ENCODE measurements around the gene TICRR. TPM values are rescaled to one million over a fixed set of nuclear protein-coding genes. Genes with fewer than 3 reads are reported as not detected.

The TICRR gene
- total and polyA plus RNA-seq, 2 of the 13 experiments (the other 11 are each of a cell fraction or from before 2014, with no cell fraction given): 4.1 to 14.3 TPM

DNA sequence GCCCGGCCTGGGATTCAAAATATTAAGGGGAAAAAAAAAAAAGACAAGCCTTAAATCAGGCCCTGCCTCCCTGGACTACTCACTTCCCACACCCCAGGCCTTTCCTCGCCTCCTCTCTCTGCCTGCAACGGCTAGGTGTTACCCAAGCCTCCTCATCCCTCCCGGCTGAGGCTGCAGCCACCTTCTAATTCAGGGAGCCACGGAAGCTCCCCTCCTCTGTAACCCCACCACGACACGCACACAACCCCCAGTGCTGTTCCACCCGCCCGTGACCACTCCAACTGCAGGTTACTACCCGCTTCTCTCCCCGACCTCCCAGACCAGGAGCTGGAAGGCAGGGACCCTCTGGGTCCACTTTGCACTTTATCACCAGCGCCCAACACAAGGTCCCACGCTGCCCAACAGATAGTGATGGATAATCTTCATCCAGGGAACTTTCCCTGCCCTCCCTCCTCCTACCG is 79.1 kb downstream of the TICRR start:
- Histone ChIP-seq H3K79me2 (ENCODE audit: insufficient read depth, low read length) (no peaks in the 10 kb centered on the region), H4K20me1 (ENCODE audit: insufficient read depth, low read length) (no peaks in the 10 kb centered on the region), H2AFZ (ENCODE audit: low read length) (no peak overlapping the region), H3K27ac (ENCODE audit: extremely low read length, insufficient read depth, low read length) (no peak overlapping the region), H3K36me3 (replicated peaks in 1 of 2; ENCODE audit: control insufficient read depth in 1 of 2, insufficient read depth in 2 of 2, low read length in 2 of 2) (no peaks in the 10 kb centered on the region; a peak in 1 of 5 replicates), H3K4me2 (ENCODE audit: low read depth, low read length) (peak overlapping the region; percentile 100), H3K4me1 (ENCODE audit: insufficient read depth, low read length) (peaks cover 31% of the 10 kb centered on the region), H3K4me3 (replicated peaks in 1 of 3; ENCODE audit: insufficient read depth in 1 of 3, low read depth in 2 of 3, low read length in 3 of 3) (peak overlapping the region; percentile 66 to 97 (median 85)), H3K27me3 (ENCODE audit: control insufficient read depth in 1 of 2, insufficient read depth in 2 of 2, low read length in 2 of 2) (peaks cover 0 to 2% of the 10 kb centered on the region in 2 experiments; a peak in 1 of 5 replicates), H3K9me3 (ENCODE audit: low read length) (no peaks in the 10 kb centered on the region), H3K9ac (ENCODE audit: insufficient read depth, low read depth, low read length) (peak overlapping the region; percentile 60)
- intact Hi-C loops (cut with micrococcal nuclease; ENCODE audit: unreplicated experiment): no loop called here
- no TSS peak for BruUV-seq (replicated peaks)
- CTCF ChIA-PET (ENCODE audit: low intra/inter-chr PET ratio, low total read pairs): no interaction called here
- DNase-seq (ENCODE audit: low spot score): no peak
- POLR2A ChIA-PET: interaction anchor here (1.0 kb wide), 1 partner anchor 11 kb away, joined by 3 read pairs; no protein-coding TSS in a partner anchor
- peak; percentile 27 for ATAC-seq
- in situ Hi-C loops (cut with HindIII; ENCODE audit: extremely low pct_ligation_motif_present, low pct_unique_long_range_greater_than_20kb): no loop called here
- no peak for FAIRE-seq
- TF ChIP-seq NR3C1 (CRISPR knock-in tag; IDR thresholded peaks at IDR 0.05) (no peak), STAG1 (CRISPR knock-in tag; IDR thresholded peaks at IDR 0.05) (no peak), ZKSCAN5 (CRISPR knock-in tag; IDR thresholded peaks at IDR 0.05) (0 out of 2 replicates have a peak, but pooled peaks have one; percentile 38)
- TF ChIP-seq, protein P1, sequence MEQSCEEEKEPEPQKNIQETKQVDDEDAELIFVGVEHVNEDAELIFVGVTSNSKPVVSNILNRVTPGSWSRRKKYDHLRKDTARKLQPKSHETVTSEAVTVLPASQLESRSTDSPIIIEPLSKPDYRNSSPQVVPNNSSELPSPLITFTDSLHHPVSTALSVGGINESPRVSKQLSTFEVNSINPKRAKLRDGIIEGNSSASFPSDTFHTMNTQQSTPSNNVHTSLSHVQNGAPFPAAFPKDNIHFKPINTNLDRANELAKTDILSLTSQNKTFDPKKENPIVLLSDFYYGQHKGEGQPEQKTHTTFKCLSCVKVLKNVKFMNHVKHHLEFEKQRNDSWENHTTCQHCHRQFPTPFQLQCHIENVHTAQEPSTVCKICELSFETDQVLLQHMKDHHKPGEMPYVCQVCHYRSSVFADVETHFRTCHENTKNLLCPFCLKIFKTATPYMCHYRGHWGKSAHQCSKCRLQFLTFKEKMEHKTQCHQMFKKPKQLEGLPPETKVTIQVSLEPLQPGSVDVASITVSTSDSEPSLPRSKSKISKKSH (CRISPR knock-in tag; IDR thresholded peaks at IDR 0.05; ENCODE audit: borderline replicate concordance): peak; percentile 8; the same call in 1 of the 2 replicates
- 5% methylated on average over 14 of the region's 14 CpGs for WGBS (ENCODE audit: low lambda C conversion rate)
